SW 1271 (cell line): ENCODE results near the gene CMTM4.
"Not testable (repeated sequence)": the region's sequence is repeated elsewhere in the genome, so short reads cannot be mapped to it uniquely, and the experiment has no call there.

ENCODE experiments used
- DNase-seq, 2 experiments: peaks; one replicate each; lab custom pipeline; 2025; lab: John Stamatoyannopoulos, UW

The CMTM4 gene

DNA sequence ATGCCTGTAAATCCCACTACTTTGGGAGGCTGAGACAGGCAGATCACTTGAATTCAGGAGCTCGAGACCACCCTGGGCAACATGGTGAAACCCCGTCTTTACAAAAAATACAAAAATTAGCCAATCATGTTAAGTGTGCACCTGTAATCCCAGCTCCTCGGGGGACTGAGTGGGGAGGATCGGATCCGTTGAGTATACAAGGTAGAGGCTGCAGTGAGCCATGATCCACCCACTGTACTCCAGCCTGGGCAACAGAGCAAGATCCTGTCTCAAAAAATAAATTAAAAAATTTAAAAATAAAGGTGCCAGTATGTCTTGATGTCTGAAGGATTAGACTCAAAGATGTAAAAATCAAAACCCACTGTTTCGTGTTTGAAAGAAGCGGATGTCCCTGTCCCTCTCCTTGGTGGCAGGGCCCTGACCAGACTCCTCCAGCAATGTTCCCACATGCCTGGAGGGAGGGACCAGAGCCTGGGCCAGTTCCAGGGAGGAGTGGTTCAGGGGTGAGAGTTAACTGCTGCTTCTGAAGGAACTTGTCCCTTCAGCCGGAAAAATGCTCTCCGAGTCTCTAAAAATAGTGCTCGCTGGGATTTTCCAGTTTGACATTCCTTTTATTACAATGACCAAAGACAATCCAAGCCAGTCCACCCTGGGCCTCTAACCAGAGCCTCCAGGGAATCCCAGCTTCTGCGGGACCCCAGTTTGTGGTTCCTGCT is 9.4 kb upstream of the CMTM4 start:
- DNase-seq: no peak

DNA sequence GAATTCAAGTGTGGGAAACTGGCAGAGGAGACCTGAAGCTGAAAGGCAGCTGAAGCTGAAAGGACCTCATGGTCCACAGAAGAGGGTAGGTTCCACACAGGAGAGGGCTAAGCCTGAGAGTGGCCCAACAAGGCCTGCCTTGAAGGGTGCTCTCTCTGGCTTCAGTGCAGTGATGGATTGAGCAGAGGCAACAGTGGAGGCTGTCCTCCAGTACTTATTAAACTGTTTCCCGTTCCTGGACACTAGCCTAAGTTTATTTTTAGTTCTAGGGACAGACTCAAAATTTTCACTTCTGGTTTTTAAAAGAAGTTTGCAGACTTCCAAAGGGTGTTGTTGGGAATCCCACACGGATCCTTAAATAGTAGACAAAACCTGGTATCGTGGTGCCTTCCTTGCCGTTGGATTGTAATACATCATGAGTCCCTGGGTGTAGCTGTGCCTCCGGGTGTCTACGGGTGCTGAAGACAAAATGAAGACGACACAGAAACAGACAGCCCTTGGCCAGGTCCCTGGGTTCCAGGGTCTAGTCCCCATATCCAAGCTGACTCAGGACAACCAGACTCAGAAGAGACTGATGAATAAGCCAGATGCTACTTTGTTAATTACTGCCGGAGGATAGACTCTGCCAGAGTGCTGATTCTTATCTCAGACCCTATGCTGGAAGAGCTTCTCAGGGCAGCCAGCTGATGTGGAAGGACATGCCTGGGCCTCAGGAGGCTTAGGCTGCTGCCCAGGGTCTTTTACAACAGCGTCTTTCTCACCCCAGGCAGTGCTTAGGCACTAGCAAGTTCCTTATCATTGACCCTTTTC is 7.1 kb upstream of the CMTM4 start:
- DNase-seq: no peak

DNA sequence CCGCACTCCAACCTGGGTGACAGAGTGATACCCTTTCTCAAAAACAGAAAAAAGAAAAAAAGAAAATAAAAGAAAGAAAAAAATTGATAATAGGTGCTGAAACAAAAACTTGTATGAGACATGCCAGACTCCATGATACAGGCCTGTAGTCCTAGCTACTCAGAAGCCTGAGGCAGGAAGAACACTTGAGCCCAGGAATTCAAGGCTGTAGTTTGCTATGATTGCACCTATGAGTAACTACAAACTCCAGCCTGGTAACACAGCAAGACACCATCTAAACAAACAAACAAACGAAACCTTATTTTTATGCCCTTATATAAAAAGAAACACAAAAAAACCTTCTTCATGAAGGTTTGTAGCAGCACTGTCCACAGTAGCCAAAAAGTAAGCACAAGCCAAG is 5.0 kb upstream of the CMTM4 start:
- no peak for DNase-seq

DNA sequence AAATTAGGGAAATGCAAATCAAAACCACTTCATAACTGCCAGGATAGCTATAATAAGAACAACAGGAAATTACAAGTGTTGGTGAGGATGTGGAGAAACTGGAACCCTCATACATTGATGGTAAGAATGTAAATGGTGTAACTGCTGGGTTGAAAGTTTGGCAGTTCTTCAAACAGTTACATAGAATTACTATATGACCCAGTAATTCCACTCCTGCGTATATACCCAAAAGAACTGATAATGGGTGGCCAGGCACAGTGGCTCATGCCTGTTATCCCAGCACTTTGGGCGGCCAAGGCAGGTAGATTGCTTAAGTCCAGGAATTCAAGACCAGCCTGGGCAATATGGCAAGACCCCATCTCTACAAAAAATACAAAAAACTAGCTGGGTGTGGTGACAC is 4.5 kb upstream of the CMTM4 start:
- DNase-seq: no peak

DNA sequence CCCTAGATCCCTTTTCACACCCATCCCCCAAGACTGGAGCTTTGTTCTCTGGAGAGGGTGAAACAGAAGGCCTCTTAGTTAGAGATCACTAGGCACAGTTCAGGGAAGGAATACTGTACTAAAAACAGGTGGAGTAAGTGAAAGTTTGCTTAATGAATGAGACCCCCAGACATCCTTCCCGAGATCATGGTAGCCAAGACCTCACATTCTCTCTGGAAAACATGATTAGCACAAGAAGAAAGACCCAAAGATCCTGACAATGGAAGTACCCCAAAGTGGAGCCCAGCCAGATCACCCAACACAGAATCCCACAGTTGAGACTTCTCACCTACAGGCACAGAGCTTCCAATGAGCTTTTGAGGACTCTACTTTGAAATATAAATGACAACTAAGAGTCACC is 3.4 kb upstream of the CMTM4 start:
- no peak for DNase-seq

DNA sequence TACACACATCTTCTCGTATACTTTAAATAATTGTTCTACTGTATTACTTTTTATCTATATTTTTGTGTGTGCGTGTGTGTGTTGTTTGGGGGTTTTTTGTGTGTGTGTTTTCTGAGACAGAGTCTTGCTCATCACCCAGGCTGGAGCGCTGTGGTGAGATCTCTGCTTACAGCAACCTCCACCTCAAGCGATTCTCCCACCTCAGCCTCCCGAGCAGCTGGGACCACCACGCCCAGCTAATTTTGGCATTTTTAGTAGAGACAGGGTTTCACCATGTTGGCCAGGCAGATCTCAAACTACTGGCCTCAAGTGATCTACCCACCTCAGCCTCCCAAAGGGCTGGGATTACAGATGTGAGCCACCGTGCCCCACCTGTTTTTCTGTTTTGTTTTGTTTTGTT is 1.5 kb upstream of the CMTM4 start:
- DNase-seq: no peak

DNA sequence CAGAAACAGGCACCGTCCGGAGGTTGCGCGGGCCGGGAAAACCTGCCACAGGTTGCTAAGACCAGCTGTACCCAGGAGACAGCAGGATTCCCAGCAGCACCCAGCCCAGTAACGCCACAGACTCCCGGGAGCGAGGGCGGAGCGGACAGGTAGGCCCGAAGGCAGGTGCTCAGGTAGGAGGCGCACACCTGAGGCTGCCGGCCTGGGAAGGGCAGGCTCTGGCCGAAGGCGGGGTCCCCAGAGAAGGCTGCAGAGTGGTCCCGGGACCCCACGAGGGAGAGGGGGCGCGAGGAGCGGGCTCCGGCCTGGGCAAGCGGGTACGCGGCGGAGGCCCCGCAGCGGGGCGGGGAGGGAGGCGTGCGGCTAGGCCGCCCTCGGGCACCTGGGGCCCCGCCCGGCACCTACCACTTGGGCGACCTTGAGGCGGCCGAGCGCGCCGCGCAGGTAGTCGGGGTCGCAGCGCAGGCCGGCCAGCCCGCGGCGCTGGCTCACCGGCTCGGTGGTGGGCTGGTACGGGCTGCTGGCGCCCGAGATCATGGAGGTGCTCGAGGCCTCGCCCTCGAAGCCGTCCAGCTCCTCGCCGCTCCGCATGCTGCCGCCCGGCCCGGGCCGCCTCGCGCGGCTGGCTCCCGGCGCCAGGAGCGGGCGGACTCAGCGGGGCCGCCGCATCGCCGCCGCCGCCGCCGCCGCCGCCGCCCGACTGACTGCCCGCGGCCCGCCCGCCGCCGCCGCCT is 441 bp downstream of the CMTM4 start:
- DNase-seq: no peak

DNA sequence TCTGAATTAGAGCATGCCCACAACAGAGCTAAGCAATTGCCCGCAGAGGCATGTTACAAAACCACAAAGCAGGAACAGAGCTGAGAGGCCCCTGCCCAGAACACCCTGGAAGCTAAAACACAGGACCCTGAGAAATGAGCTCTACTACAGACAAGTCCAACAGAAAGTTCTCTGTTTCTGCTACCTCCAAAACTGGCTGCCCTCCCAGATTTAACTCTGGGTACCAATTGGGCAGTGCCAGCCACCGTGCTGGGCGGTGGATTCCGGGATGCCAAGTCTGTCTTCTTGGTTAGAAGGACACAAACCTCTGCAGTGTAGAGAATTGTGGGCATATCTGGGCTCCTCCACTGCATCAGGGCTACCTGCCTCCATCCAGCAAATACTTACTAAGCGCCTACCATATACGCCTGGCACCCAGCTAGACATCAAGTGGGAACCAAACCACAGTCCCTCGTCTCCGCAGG is 1.0 kb downstream of the CMTM4 start:
- no peak for DNase-seq

DNA sequence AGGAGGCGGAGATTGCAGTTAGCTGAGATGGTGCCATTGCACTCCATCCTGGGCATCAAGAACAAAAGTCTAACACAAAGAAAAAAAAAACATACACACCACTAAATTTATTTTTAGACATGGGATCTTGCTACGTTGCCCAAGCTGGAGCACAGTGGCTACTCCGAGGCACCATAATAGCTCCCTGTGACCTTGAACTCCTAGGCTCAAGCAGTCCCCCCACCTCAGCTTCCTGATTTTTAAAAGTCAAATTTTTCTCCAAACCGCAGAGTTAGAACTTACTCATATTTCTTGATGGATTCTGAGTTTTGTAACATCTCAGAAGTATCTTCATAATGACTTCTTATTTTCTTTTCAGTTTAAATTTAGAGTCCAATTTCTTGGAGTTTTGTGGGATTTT is 3.4 kb downstream of the CMTM4 start:
- DNase-seq: no peak

DNA sequence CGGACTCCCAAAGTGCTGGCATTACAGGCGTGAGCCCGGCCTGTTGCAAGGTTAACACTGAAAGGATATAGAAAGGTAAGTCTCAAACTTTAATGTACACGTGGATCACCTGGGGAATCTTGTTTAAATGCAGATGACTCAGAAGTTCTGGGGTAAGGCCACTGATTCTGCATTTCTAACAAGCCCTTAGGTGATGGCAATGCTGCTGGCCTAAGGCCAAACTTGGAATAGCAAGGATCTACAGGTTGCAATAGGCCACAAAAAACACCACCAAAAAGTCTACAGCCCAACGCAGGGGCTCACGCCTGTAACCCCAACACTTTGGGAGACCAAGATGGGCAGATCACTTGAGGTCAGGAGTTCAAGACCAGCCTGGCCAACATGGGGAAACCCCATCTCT is 4.2 kb downstream of the CMTM4 start:
- no peak for DNase-seq

DNA sequence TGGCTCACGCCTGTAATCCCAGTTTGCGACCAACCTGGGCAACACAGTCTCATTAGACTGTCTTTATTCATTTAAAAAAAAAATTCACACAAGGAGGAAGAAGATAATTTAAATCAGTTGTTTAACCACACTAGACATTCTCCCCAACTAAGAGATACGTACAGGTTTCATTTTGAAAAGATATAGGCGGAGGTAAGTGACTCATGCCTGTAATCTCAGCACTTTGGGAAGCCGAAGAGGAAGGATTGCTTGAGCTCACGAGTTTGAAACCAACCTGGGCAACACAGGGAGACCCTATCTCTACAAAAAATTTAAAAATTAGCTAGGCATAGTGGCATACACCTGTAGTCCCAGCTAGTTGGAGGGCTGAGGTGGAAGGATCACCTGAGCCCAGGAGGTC is 5.3 kb downstream of the CMTM4 start:
- DNase-seq: no peak

DNA sequence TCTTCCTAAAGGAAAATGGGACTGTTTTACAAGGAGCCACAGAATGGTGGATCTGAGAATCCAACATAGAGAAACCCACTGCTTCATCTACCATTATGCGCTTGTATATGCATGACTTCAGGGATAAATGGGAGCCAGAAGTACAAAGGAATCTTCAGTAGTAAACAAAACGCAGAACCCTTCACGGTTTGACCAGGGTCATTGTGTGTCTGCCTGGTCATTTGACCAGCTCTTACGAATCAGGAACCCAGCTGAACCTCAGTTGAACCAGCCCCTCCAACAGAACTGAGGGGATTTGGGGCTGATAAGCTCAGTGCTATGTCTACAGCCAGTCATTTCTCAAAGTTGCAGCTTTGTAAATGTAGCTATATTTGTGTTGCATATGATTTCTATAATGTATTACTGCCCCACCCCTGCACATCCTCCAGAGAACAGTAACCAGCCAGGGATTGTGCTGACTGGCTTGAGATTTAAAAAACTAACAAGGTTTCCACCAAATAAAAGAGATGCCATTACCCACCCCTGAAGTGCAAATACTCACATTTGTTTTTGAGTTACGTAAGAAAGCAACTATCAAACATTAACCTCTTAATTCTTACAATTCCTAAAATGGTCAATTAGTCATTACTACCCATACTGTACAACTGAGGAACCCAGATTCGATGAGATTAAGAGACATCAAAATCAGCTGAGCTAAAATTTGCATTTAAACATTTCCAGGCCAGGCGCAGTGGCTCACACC is 6.3 kb downstream of the CMTM4 start:
- no peak for DNase-seq

DNA sequence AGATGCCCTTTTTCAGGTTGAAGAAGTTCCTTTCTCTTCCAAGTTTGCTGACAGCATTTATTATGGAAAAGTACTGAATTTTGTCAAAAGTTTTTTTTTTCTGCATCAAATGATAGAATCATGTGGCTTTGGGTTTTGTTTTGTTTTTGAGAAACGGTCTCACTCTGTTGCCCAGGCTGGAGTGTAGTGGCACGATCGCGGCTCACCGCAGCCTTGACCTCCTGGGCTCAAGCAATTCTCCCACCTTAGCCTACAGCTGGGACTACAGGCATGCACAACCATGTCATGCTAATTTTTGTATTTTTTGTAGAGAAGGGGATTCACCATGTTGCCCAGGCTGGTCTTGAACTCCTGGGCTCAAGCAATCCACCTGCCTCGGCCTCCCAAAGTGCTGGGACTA is 7.3 kb downstream of the CMTM4 start:
- DNase-seq: no peak

DNA sequence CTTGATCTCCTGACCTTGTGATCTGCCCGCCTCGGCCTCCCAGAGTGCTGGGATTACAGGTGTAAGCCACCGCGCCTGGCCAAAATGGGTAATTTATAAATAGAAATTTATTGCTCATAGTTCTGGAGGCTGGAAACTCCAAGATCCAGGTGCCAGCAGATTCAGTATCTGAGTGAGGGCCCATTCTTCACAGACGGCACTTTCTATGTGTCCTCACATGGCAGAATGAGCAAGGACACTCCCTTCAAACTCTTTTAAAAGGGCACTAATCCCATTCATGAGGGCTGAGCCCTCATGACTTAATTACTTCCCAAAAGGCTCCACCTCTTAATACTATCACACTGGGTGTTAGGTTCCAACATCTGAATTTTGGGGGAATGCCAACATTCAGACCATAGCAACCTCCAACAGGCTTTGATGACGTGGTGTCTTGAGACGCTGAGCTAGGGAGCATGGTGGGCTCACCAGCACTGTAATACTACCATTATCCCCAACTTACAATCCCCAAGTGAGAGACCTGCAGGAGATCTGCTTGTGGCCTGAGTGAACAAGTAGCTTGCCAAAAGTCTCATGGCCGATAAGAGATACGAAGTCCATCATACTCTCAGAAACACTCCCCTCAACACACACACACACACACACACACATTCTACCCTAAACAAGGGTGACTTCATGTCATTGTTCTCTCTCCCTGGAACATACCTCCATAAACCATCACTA is 8.5 kb downstream of the CMTM4 start:
- DNase-seq: no peak

DNA sequence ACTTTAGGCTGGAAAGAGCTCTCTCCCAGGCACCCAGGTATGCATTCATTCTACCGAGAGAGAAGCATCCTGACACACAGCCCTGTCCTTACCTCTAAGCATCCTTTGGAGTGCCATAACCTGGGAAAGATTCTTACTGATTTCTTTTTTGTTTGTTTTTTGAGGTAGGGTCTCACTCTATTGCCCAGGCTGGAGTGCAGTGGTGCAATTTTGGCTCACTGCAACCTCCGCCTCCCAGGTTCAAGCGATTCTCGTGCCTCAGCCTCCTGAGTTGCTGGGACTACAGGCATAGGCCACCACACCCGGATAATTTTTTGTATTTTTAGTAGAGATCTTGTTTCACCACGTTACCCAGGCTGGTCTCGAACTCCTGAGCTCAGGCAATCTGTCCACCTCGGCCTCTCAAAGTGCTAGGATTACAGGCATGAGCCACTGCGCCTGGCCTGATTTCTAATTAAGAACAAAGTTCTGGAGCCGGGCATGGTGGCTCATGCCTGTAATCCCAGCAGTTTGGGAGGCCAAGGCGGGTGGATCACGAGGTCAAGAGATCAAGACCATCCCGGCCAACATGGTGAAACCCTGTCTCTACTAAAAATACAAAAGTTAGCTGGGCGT is 10.9 kb downstream of the CMTM4 start:
- not testable (repeated sequence) for DNase-seq

DNA sequence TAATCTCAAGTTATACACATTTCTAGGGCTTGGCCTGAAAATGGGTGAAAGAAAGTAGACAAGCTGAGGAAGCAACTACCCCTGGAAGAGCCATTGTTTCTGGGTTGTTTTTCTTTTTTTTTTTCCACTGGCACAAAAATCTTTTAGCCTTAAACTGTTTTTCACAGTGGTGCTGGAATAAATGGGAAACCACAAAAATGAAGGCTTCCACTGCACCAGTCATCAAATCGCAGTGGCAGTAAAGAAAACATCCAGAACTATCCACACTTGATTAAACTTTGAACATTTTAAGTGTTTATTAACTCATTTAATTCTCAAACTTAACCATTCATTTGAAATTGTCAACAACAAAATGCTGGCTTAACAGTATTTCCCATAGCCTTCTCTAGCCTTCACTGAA is 14.3 kb downstream of the CMTM4 start:
- no peak for DNase-seq

DNA sequence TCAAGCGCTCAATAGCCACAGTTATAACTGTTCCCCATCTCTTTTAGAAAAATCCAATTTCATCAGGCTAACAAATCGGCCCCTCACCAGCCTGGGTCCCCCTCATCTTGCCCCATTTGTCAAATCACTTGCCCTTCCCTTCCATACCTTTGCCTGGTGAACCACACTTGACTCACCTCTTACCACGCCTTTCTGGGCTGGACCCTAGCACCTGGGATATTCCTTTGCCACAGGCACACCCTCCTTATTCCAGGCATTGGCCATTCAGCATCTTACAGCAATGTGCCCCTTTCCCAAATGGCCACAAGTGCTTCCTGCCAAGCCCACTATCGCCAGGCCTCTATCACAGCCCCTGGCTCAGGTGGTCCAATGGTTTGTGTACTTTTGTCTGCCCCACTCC is 14.9 kb downstream of the CMTM4 start:
- DNase-seq: no peak

DNA sequence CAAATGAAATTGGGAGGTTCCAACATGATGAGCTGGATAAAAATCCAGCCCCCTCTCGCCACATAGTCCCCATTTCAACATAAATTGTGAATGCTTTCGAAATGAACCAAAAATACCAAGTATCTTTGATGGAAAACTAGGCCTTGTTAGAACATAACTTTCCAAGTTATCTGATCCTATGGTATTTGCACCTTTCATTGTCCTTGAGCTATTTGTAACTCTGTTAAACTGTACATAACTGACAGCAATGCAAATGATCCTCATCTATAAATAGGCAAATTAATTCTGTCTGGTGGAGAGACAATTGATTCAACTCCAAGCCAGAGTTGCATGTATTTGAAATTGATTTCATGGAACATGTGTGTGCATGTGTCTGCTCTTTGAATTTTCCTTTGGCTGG is 18.2 kb downstream of the CMTM4 start:
- no peak for DNase-seq

DNA sequence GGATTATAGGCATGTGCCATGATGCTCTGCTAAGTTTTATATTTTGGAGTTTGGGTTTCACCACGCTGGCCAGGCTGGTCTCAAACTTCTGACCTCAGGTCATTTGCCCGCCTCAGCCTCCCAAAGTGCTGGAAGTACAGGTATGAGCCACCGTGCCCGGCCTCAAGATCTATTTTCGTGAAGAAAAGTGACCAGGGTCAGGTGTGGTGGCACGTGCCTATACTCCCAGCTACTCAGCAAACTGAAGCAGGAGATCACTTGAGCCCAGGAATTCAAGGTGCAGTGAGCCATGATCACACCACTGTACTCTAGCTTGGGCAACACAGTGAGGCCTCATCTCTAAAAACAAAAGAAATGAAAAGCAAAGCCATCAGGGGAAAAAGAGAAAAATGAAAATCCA is 18.7 kb downstream of the CMTM4 start:
- DNase-seq: no peak

DNA sequence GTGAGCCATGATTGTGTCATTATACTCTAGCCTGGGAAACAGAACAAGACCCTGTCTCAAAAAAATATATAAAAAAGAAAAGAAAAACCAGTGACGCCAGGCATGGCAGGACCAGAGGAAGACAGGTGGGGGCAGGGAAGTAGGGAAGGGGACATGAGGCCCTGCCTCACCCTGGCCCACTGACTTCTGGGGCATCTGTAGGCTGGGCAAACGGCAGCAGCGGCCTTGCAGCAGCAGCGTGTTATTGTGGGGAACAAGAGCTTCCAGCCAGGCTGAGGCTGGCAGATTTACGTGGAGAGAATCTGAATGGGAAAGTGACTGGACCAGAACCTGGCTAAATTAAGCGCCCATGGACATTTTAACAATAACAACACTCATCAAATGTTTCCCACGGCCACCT is 19.4 kb downstream of the CMTM4 start:
- no peak for DNase-seq

DNA sequence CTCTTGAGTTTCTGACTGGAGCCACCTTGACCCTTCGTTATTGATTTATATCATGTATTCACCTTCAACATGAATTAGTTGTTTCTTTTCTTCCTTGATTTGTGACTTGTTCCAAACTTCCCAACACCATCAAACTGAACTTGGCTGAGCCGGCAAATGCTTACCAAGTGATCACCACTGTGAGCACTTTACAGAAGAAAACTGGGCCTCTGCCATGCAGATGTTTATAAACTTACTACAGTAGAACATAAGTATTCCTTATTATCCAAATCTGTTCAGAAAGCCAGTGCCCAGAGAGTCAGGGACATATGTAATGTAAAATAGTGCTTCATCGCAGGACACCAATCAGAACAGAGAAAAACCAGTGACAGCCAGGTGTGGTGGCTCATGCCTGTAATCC is 19.9 kb downstream of the CMTM4 start:
- no peak for DNase-seq
